H1 (cell line): Measurements from ENCODE around the gene CELA2A. TPM values are rescaled to one million over a fixed set of nuclear protein-coding genes. Genes with fewer than 3 reads are reported as not detected.
"Not testable (repeated sequence)": the region's sequence is repeated elsewhere in the genome, so short reads cannot be mapped to it uniquely, and the experiment has no call there.

Experiments used
- CTCF ChIA-PET: fragments of 300-600 bp; sonication (Branson Sonifier 250); formaldehyde crosslinking; loops from one replicate; lab custom pipeline; 2021; ENCODE audit not compliant: partially characterized antibody; lab: Charles Lee
- POLR2A ChIA-PET: fragments of 300-600 bp; sonication (Branson Sonifier 250); formaldehyde crosslinking; loops from one replicate; lab custom pipeline; 2021; ENCODE audit warnings: inconsistent platforms; ENCODE audit not compliant: partially characterized antibody; lab: Charles Lee
- DNase-seq, 2 experiments: peaks; one replicate each; pipeline versions ENCODE4 v3.0.0 to v3.0.0-alpha.2; 2010 to 2022; ENCODE audit warnings: low spot score in 2 of 2, low read depth in 1 of 2, mixed read lengths in 1 of 2
- FAIRE-seq: peaks from 2 replicates; lab custom pipeline; 2011; peaks lifted over from hg19 to GRCh38; lab: Jason Lieb, UNC
- H2AFZ ChIP-seq: 2 replicates; pipeline ENCODE4 v1.8.1; 2012; ENCODE audit warnings: low read length, inconsistent platforms
- H2AK5ac ChIP-seq: 2 replicates; pipeline ENCODE4 v1.6.1; 2013; ENCODE audit warnings: low read depth, low read length
- H2BK120ac ChIP-seq: replicated peaks from 2 replicates; pipeline ENCODE3; 2013; ENCODE audit warnings: low read depth, low read length, inconsistent platforms
- H2BK12ac ChIP-seq: 2 replicates; pipeline ENCODE4 v1.6.1; 2013; ENCODE audit warnings: low read depth, low read length
- H2BK15ac ChIP-seq: 2 replicates; pipeline ENCODE4 v1.6.1; 2013; ENCODE audit warnings: low read length
- H2BK20ac ChIP-seq: 2 replicates; pipeline ENCODE4 v1.6.1; 2013; ENCODE audit warnings: low read length
- H2BK5ac ChIP-seq: 2 replicates; pipeline ENCODE4 v1.6.1; 2013; ENCODE audit warnings: low read depth, low read length
- H3K14ac ChIP-seq: 2 replicates; pipeline ENCODE4 v1.6.1; 2013; ENCODE audit warnings: inconsistent platforms; ENCODE audit not compliant: insufficient read length
- H3K18ac ChIP-seq: 2 replicates; pipeline ENCODE4 v1.6.1; 2013; ENCODE audit warnings: low read length; ENCODE audit errors: extremely low read depth
- H3K23ac ChIP-seq: 2 replicates; pipeline ENCODE4 v1.6.1; 2013; ENCODE audit warnings: inconsistent platforms; ENCODE audit not compliant: insufficient read length
- H3K23me2 ChIP-seq: 2 replicates; pipeline ENCODE4 v1.6.1; 2013; ENCODE audit warnings: low read depth, low read length
- H3K27ac ChIP-seq: 2 replicates; pipeline ENCODE4 v1.6.1; 2011; ENCODE audit warnings: low read depth, low read length, inconsistent platforms
- H3K27me3 ChIP-seq, 4 experiments: replicated peaks in 1 of 4; 1 replicate in 1 of 4; 2 replicates in 3 of 4; pipeline versions ENCODE4 v1.6.1 to v1.8.1; 2011 to 2013; ENCODE audit warnings: low read length in 3 of 4, mild to moderate bottlenecking in 3 of 4, inconsistent platforms in 2 of 4, mixed read lengths in 2 of 4, moderate library complexity in 1 of 4; ENCODE audit not compliant: control insufficient read depth in 3 of 4, insufficient read depth in 3 of 4; ENCODE audit errors: extremely low read depth in 1 of 4
- H3K36me3 ChIP-seq, 4 experiments: 2 replicates each; pipeline versions ENCODE4 v1.6.1 to v1.8.1; 2011 to 2013; ENCODE audit warnings: mild to moderate bottlenecking in 4 of 4, low read length in 3 of 4, moderate library complexity in 2 of 4, control low read depth in 1 of 4, inconsistent platforms in 1 of 4; ENCODE audit not compliant: insufficient read depth in 4 of 4, control insufficient read depth in 2 of 4
- H3K4ac ChIP-seq: replicated peaks from 2 replicates; pipeline ENCODE3; 2013; ENCODE audit warnings: low read length, low read depth, mixed read lengths, inconsistent platforms; ENCODE audit not compliant: insufficient read length
- H3K4me1 ChIP-seq, 4 experiments: replicated peaks in 1 of 4; 1 replicate in 1 of 4; 2 replicates in 3 of 4; pipeline versions ENCODE4 v1.6.1 to v1.8.1; 2011 to 2013; ENCODE audit warnings: low read length in 3 of 4, inconsistent platforms in 2 of 4, mixed read lengths in 1 of 4; ENCODE audit not compliant: insufficient read depth in 4 of 4, control insufficient read depth in 3 of 4
- H3K4me2 ChIP-seq, 2 experiments: 2 replicates each; pipeline versions ENCODE4 v1.6.1 to v1.8.1; 2011 to 2013; ENCODE audit warnings: low read depth in 2 of 2, low read length in 2 of 2, control low read depth in 1 of 2, inconsistent platforms in 1 of 2, mild to moderate bottlenecking in 1 of 2; ENCODE audit not compliant: insufficient read depth in 1 of 2
- H3K4me3 ChIP-seq, 4 experiments: fragments of 200-600, 300-600 bp in 1 of 4; sonication (generic), shearing (Covaris generic), sonication (Bioruptor Twin) in 1 of 4; 2 replicates each; pipeline versions ENCODE4 v1.5.1 to v1.8.1; 2011 to 2016; ENCODE audit warnings: low read length in 4 of 4, low read depth in 3 of 4, control low read depth in 2 of 4, inconsistent platforms in 2 of 4, mild to moderate bottlenecking in 2 of 4, mixed read lengths in 1 of 4, moderate library complexity in 1 of 4; ENCODE audit not compliant: insufficient read depth in 2 of 4; ENCODE audit errors: extremely low read depth in 1 of 4
- H3K56ac ChIP-seq: replicated peaks from 2 replicates; pipeline ENCODE3; 2013; ENCODE audit warnings: low read depth, mild to moderate bottlenecking, mixed read lengths, low read length, inconsistent platforms; ENCODE audit not compliant: insufficient read length
- H3K79me1 ChIP-seq: 2 replicates; pipeline ENCODE4 v1.6.1; 2013; ENCODE audit warnings: low read depth, low read length, control low read depth
- H3K79me2 ChIP-seq, 2 experiments: 2 replicates each; pipeline versions ENCODE4 v1.6.1 to v1.8.1; 2012 to 2013; ENCODE audit warnings: low read length in 2 of 2, mild to moderate bottlenecking in 2 of 2, inconsistent platforms in 1 of 2; ENCODE audit not compliant: insufficient read depth in 2 of 2, control insufficient read depth in 1 of 2
- H3K9ac ChIP-seq, 4 experiments: replicated peaks in 1 of 4; 1 replicate in 1 of 4; 2 replicates in 3 of 4; pipeline versions ENCODE4 v1.6.1 to v1.8.1; 2011 to 2013; ENCODE audit warnings: low read depth in 3 of 4, low read length in 3 of 4, control low read depth in 2 of 4, mild to moderate bottlenecking in 2 of 4, moderate library complexity in 2 of 4, inconsistent platforms in 1 of 4; ENCODE audit errors: extremely low read depth in 1 of 4
- H3K9me3 ChIP-seq, 2 experiments: 2 replicates each; pipeline versions ENCODE4 v1.6.1 to v1.8.1; 2012 to 2013; ENCODE audit warnings: mild to moderate bottlenecking in 2 of 2, moderate library complexity in 2 of 2, control low read depth in 1 of 2, inconsistent platforms in 1 of 2, low read depth in 1 of 2, low read length in 1 of 2, mixed read lengths in 1 of 2; ENCODE audit not compliant: insufficient read depth in 2 of 2
- H4K20me1 ChIP-seq, 2 experiments: replicated peaks in 1 of 2; 2 replicates each; pipeline versions ENCODE3 to v1.8.1; 2011 to 2013; ENCODE audit warnings: inconsistent platforms in 2 of 2, low read length in 2 of 2, mild to moderate bottlenecking in 1 of 2; ENCODE audit not compliant: insufficient read depth in 2 of 2, control insufficient read depth in 1 of 2
- H4K5ac ChIP-seq: 2 replicates; pipeline ENCODE4 v1.6.1; 2013; ENCODE audit warnings: low read length, low read depth, mixed read lengths, inconsistent platforms; ENCODE audit not compliant: insufficient read length
- H4K8ac ChIP-seq: 2 replicates; pipeline ENCODE4 v1.8.0; 2013; ENCODE audit warnings: mild to moderate bottlenecking, moderate library complexity, low read length, inconsistent platforms; ENCODE audit not compliant: insufficient read depth; ENCODE audit errors: extremely low read depth
- H4K91ac ChIP-seq: replicated peaks from 2 replicates; pipeline ENCODE3; 2013; ENCODE audit warnings: low read length, mixed read lengths, inconsistent platforms; ENCODE audit not compliant: insufficient read length
- WGBS, 2 experiments: shearing (Covaris generic) in 1 of 2; methylation state at CpG; one replicate each; pipeline versions ENCODE4 v1.1.6 to v1.1.7; 2013 to 2015; ENCODE audit warnings: low lambda C conversion rate in 2 of 2, mixed read lengths in 2 of 2, inconsistent platforms in 1 of 2, low coverage in 1 of 2, missing lambda C conversion rate in 1 of 2; ENCODE audit not compliant: insufficient replicate concordance in 2 of 2, insufficient coverage in 1 of 2, insufficient read length in 1 of 2; ENCODE audit errors: extremely low coverage in 1 of 2, missing lambda C conversion rate in 1 of 2; 5-methylcytosine and 5-hydroxymethylcytosine counted together
- polyA plus RNA-seq, 7 experiments: library from polyadenylated mRNA; depleted of rRNA in 3 of 7; stranded (reverse) in 5 of 7; unstranded in 2 of 7; fragments of >200 nt in 5 of 7; fragments of 200-250 nt in 2 of 7; gene quantifications; 1 replicate in 5 of 7; 2 replicates in 1 of 7; 4 replicates in 1 of 7; pipeline versions ENCODE4 v1.2.1 to v1.2.3, GENCODE V29; 2011 to 2013; ENCODE audit warnings: missing spikeins in 2 of 7, mixed read lengths in 2 of 7
- total RNA-seq: library from RNA; stranded (reverse); fragmentation: NEBNext Ultra II Directional; extraction: Animal tissue kit (Norgen Biotek cat#: 25700); gene quantifications from 2 replicates; pipeline ENCODE4 v1.2.1, GENCODE V29; 2021

The CELA2A gene
- total and polyA plus RNA-seq, 2 of the 8 experiments (the other 6 are each of a cell fraction or from before 2014, with no cell fraction given), result not detected

DNA sequence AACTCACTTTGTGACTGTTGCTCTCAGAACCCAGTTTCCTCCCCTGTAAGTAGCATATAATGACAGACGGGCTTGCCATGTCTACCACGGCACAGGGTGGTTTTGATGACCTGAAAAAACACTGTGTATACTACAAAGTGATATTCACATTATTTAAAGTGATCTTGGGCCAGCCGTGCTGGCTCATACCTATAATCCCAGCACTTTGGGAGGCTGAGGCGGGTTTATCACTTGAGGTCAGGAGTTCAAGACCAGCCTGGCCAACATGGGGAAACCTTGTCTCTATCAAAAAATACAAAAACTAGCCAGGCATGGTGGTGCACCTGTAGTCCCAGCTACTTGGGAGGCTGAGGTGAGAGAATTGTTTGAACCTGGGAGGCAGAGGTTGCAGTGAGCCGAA is 58.0 kb downstream of the CELA2A start:
- Histone ChIP-seq H3K4ac (peak overlapping the region; percentile 13), H3K79me2 (peaks cover 0 to 16% of the 10 kb centered on the region in 2 experiments; a peak in 2 of 4 replicates), H3K36me3 (peaks cover 0 to 22% (median 6%) of the 10 kb centered on the region in 4 experiments; a peak in 5 of 8 replicates)
- H3K23me2 ChIP-seq, H3K4me2 ChIP-seq, H4K91ac ChIP-seq, H3K14ac ChIP-seq, H2BK20ac ChIP-seq, H2BK12ac ChIP-seq, H2AK5ac ChIP-seq, CTCF ChIA-PET, H3K9ac ChIP-seq, H3K23ac ChIP-seq, H3K4me1 ChIP-seq, H3K79me1 ChIP-seq, H3K27me3 ChIP-seq, H3K9me3 ChIP-seq, H3K27ac ChIP-seq, H2BK15ac ChIP-seq, H4K8ac ChIP-seq, H2BK5ac ChIP-seq, H4K5ac ChIP-seq, DNase-seq, H4K20me1 ChIP-seq, H2AFZ ChIP-seq, H3K18ac ChIP-seq, H3K4me3 ChIP-seq, H2BK120ac ChIP-seq, H3K56ac ChIP-seq, FAIRE-seq: not testable (repeated sequence)
- POLR2A ChIA-PET, result interaction anchor here (0.8 to 2.4 kb wide), 2 partner anchors 9 to 228 kb away, joined by 3 to 7 read pairs; partner anchors contain the start of genes CASP9 and TMEM82
- WGBS, 2 experiments, result 95% methylated on average over 5 of the region's 5 CpGs; no CpG with 5 or more reads in 1 of the 2 experiments
